Upper lobe of left lung (tissue), 6 donors: Measurements from ENCODE around the gene HECTD4. TPM values are rescaled to one million over a fixed set of nuclear protein-coding genes. Genes with fewer than 3 reads are reported as not detected.

Experiments
- ATAC-seq, 2 donors: fragments of 200-7000 bp; cut with Tn5 transposase; one replicate each; pipeline ENCODE4 v1.9.1; 2022; ENCODE audit warnings: mild to moderate bottlenecking in 2 of 2, moderate library complexity in 2 of 2; ENCODE audit not compliant: low FRiP score in 2 of 2
- DNase-seq, 2 donors: peaks; one replicate each; pipeline ENCODE4 v3.0.0-alpha.2; 2019 to 2020
- H3K27ac ChIP-seq, 4 donors: fragments of 200-600 bp; sonication (generic); one replicate each; pipeline ENCODE4 v1.5.1; 2016 to 2019
- H3K27me3 ChIP-seq, 4 donors: fragments of 200-600 bp; sonication (generic); one replicate each; pipeline ENCODE4 v1.5.1; 2017 to 2019
- H3K36me3 ChIP-seq, 4 donors: fragments of 200-600 bp; sonication (generic); one replicate each; pipeline ENCODE4 v1.5.1; 2016 to 2019
- H3K4me1 ChIP-seq, 4 donors: fragments of 200-600 bp; sonication (generic); one replicate each; pipeline ENCODE4 v1.5.1; 2018 to 2019
- H3K4me3 ChIP-seq, 4 donors: fragments of 200-600 bp; sonication (generic); one replicate each; pipeline ENCODE4 v1.5.1; 2017 to 2019; ENCODE audit warnings: mild to moderate bottlenecking in 2 of 4, moderate library complexity in 1 of 4
- H3K9me3 ChIP-seq, 4 donors: fragments of 200-600 bp; sonication (generic); one replicate each; pipeline ENCODE4 v1.5.1; 2018 to 2019
- CTCF ChIP-seq, 6 experiments: fragments of 450-650 bp in 4 of 6; fragments of 200-600 bp in 2 of 6; sonication (generic) in 2 of 6; IDR thresholded peaks; one replicate each; pipeline ENCODE4 v1.5.1; 2016 to 2019; ENCODE audit warnings: antibody characterized with exemption in 6 of 6
- EP300 ChIP-seq, 4 donors: sonication (generic); formaldehyde crosslinking; IDR thresholded peaks; one replicate each; pipeline ENCODE4 v1.5.1; 2017; ENCODE audit warnings: antibody characterized with exemption in 4 of 4, control low read depth in 2 of 4
- POLR2A ChIP-seq, 4 donors: fragments of 450-650 bp; IDR thresholded peaks; one replicate each; pipeline ENCODE4 v1.5.1; 2016 to 2017; ENCODE audit warnings: antibody characterized with exemption in 4 of 4, mild to moderate bottlenecking in 2 of 4
- POLR2AphosphoS5 ChIP-seq, 2 donors: sonication (generic); formaldehyde crosslinking; IDR thresholded peaks; one replicate each; pipeline ENCODE4 v1.5.1; 2017; ENCODE audit warnings: antibody characterized with exemption in 2 of 2
- WGBS, 2 donors: methylation state at CpG; one replicate each; pipeline ENCODE4 v1.1.5; 2017 to 2018; 5-methylcytosine and 5-hydroxymethylcytosine counted together
- total RNA-seq, 6 donors: library from RNA; depleted of rRNA in 4 of 6; stranded (reverse); fragments of >200 nt in 4 of 6; gene quantifications; one replicate each; pipeline versions ENCODE4 v1.1.0 to v1.2.1, GENCODE V29; 2016 to 2021
- donor health status: DM: no; HTN: no; CAD: no; lungs with moderate emphysema.
- donor health status: DM: no; HTN: yes; CAD: no; lungs with severe emphysema.

HECTD4 gene
- total RNA-seq, 6 donors from 2014 or later: 34.1 to 196 (median 50.0) TPM

- Histone ChIP-seq H3K4me1 (peaks cover 44 to 64% (median 50%) of the 10 kb centered on the region in 4 donors), H3K27me3 (no peaks in the 10 kb centered on the region), H3K36me3 (no peaks in the 10 kb centered on the region), H3K4me3 (peak within 1 kb of the TSS; percentile 77 to 98 (median 94)), H3K27ac (peak within 1 kb of the TSS; percentile 92 to 99 (median 96)), H3K9me3 (no peaks in the 10 kb centered on the region)
- WGBS, 2 donors: 0% methylated on average over 11 to 31 of the region's 63 CpGs
- ATAC-seq (peak; percentile 99), DNase-seq (peak; percentile 95 to 99)
- TF ChIP-seq POLR2AphosphoS5 (IDR thresholded peaks at IDR 0.05): peak; percentile 95 to 100
- TF ChIP-seq EP300 (IDR thresholded peaks at IDR 0.05): no peak
- TF ChIP-seq POLR2A (IDR thresholded peaks at IDR 0.05): peak in 3 of 4 donors; percentile 91 to 99 (median 99)
- TF ChIP-seq CTCF (IDR thresholded peaks at IDR 0.05): peak in 1 of 6 experiments; percentile 1
These were observed 256.8 kb downstream of the HECTD4 start, which contains the start of gene TRAFD1 for GRCh38 chr12:112125250-112125999. TRAFD1 (plus strand) TSS chr12:112125560; CDS start chr12:112130523, 4,963 bp downstream.

GRCh38 chr12:112124918-112125249 lies 257.3 kb downstream of the HECTD4 start:
- Histone ChIP-seq H3K9me3 (no peaks in the 10 kb centered on the region), H3K27me3 (no peaks in the 10 kb centered on the region), H3K27ac (peak overlapping the region in 1 of 4 donors; percentile 99), H3K4me3 (peak overlapping the region in 2 of 4 donors; percentile 97 to 98), H3K36me3 (no peaks in the 10 kb centered on the region), H3K4me1 (peaks cover 42 to 59% (median 45%) of the 10 kb centered on the region in 4 donors)
- DNase-seq (no peak), ATAC-seq (no peak)
- WGBS, 2 donors: 4 to 8% methylated on average over 1 of the region's 1 CpG
- TF ChIP-seq EP300 (IDR thresholded peaks at IDR 0.05) (no peak), POLR2AphosphoS5 (IDR thresholded peaks at IDR 0.05) (no peak), CTCF (IDR thresholded peaks at IDR 0.05) (no peak), POLR2A (IDR thresholded peaks at IDR 0.05) (no peak)

- TF ChIP-seq EP300 (IDR thresholded peaks at IDR 0.05) (no peak), POLR2A (IDR thresholded peaks at IDR 0.05) (no peak), CTCF (IDR thresholded peaks at IDR 0.05) (no peak), POLR2AphosphoS5 (IDR thresholded peaks at IDR 0.05) (no peak)
- Histone ChIP-seq H3K27me3 (no peaks in the 10 kb centered on the region), H3K9me3 (no peaks in the 10 kb centered on the region), H3K4me1 (peaks cover 28 to 40% (median 34%) of the 10 kb centered on the region in 4 donors), H3K36me3 (no peaks in the 10 kb centered on the region), H3K27ac (peak overlapping the region in 3 of 4 donors; percentile 28 to 72 (median 28)), H3K4me3 (no peak overlapping the region)
- no peak for ATAC-seq
- WGBS, 2 donors: 68 to 69% methylated on average over 12 of the region's 12 CpGs
- peak in 1 of 2 donors; percentile 11 for DNase-seq
These were observed 259.2 kb downstream of the HECTD4 start for GRCh38 chr12:112122823-112123690.

- Histone ChIP-seq H3K9me3 (no peaks in the 10 kb centered on the region), H3K4me1 (peaks cover 22 to 34% (median 27%) of the 10 kb centered on the region in 4 donors), H3K27me3 (no peaks in the 10 kb centered on the region), H3K36me3 (no peaks in the 10 kb centered on the region), H3K27ac (peak overlapping the region; percentile 28 to 72 (median 34)), H3K4me3 (no peak overlapping the region)
- 75% methylated on average over 11 of the region's 11 CpGs for WGBS, 2 donors
- TF ChIP-seq POLR2AphosphoS5 (IDR thresholded peaks at IDR 0.05) (peak; percentile 52 to 55), CTCF (IDR thresholded peaks at IDR 0.05) (no peak)
- ATAC-seq (peak; percentile 38 to 72), DNase-seq (peak in 1 of 2 donors; percentile 83)
These were observed 260.3 kb downstream of the HECTD4 start for GRCh38 chr12:112121780-112122565.
